HepG2 (cell line): ENCODE measurements around the gene FCER1G. TPM values are rescaled to one million over a fixed set of nuclear protein-coding genes. Genes with fewer than 3 reads are reported as not detected.
A peak's percentile ranks its signal among the peaks of the same experiment; 100 is the strongest.

Source experiments
- ARID2 ChIP-seq: sonication (generic); formaldehyde crosslinking; IDR thresholded peaks from 2 replicates; pipeline ENCODE4 v1.8.1; 2022; ENCODE audit warnings: mild to moderate bottlenecking, missing genetic modification reagents, borderline replicate concordance
- BCL3 ChIP-seq: sonication (generic); formaldehyde crosslinking; IDR thresholded peaks from 2 replicates; pipeline ENCODE4 v1.5.1; 2020; ENCODE audit warnings: mild to moderate bottlenecking, missing genetic modification reagents, moderate library complexity
- BCLAF1 ChIP-seq: fragments of 450-650 bp; IDR thresholded peaks from 2 replicates; pipeline ENCODE4 v1.6.1; 2017; ENCODE audit warnings: mild to moderate bottlenecking
- GLI4 ChIP-seq: sonication (generic); formaldehyde crosslinking; IDR thresholded peaks from 2 replicates; pipeline ENCODE4 v1.5.1; 2020; ENCODE audit warnings: missing genetic modification reagents, mild to moderate bottlenecking, moderate library complexity, borderline replicate concordance
- IKZF4 ChIP-seq: sonication (generic); formaldehyde crosslinking; IDR thresholded peaks from 2 replicates; pipeline ENCODE4 v1.5.1; 2020; ENCODE audit warnings: borderline replicate concordance, mild to moderate bottlenecking, low read depth, missing genetic modification reagents; ENCODE audit errors: not compliant biosample characterization
- MXD3 ChIP-seq: IDR thresholded peaks from 2 replicates; pipeline ENCODE4 v1.6.1; 2016; ENCODE audit warnings: mild to moderate bottlenecking, missing biosample characterization, missing genetic modification reagents
- TCF7 ChIP-seq: sonication (generic); IDR thresholded peaks from 2 replicates; pipeline ENCODE4 v1.6.1; 2016; ENCODE audit warnings: antibody characterized with exemption, low read depth
- XRCC5 ChIP-seq: fragments of 200-400 bp; formaldehyde crosslinking; optimal IDR thresholded peaks from 2 replicates; pipeline ENCODE3; 2017; ENCODE audit warnings: mild to moderate bottlenecking, low read length
- ZBTB2 ChIP-seq: sonication (generic); formaldehyde crosslinking; IDR thresholded peaks from 2 replicates; pipeline ENCODE4 v1.8.0; 2022; ENCODE audit warnings: low read depth, missing genetic modification reagents
- ZGPAT ChIP-seq: IDR thresholded peaks from 2 replicates; pipeline ENCODE4 v1.6.1; 2016; ENCODE audit warnings: mild to moderate bottlenecking
- ZMYM3 ChIP-seq: sonication (generic); formaldehyde crosslinking; IDR thresholded peaks from 2 replicates; pipeline ENCODE4 v1.5.1; 2020; ENCODE audit warnings: mild to moderate bottlenecking, missing genetic modification reagents
- ZNF18 ChIP-seq: sonication (generic); formaldehyde crosslinking; IDR thresholded peaks from 2 replicates; pipeline ENCODE4 v1.8.0; 2022; ENCODE audit warnings: mild to moderate bottlenecking, missing genetic modification reagents; ENCODE audit not compliant: insufficient replicate concordance
- ZNF263 ChIP-seq: sonication (generic); formaldehyde crosslinking; IDR thresholded peaks from 2 replicates; pipeline ENCODE4 v1.4.0; 2020; ENCODE audit warnings: missing genetic modification reagents
- ZNF687 ChIP-seq: sonication (generic); formaldehyde crosslinking; IDR thresholded peaks from 2 replicates; pipeline ENCODE4 v1.5.1; 2020; ENCODE audit warnings: mild to moderate bottlenecking, missing genetic modification reagents, moderate library complexity
- polyA plus RNA-seq, 8 experiments: library from polyadenylated mRNA; depleted of rRNA in 3 of 8; stranded (reverse) in 7 of 8; unstranded in 1 of 8; fragments of >200 nt; fragmentation: Illumina TruSeq in 4 of 8; extraction: Trizol in 4 of 8; gene quantifications; 2 replicates each; pipeline versions ENCODE4 v1.2.1 to v1.2.3, GENCODE V29; 2011 to 2016; ENCODE audit warnings: low read depth in 4 of 8, missing spikeins in 1 of 8, mixed read lengths in 1 of 8; ENCODE audit not compliant: insufficient read depth in 1 of 8
- total RNA-seq, 5 experiments: library from RNA; depleted of rRNA; stranded (reverse); fragments of >200 nt; fragmentation: Illumina TruSeq; extraction: Trizol; gene quantifications; 2 replicates each; pipeline ENCODE4 v1.2.3, GENCODE V29; 2016; ENCODE audit warnings: low read depth in 1 of 5

Gene FCER1G
- total and polyA plus RNA-seq, 2 of the 13 experiments (the other 11 are each of a cell fraction or from before 2014, with no cell fraction given) = 1.3 to 6.4 TPM

- TF ChIP-seq ZBTB2 (CRISPR knock-in tag) (no peak; the same call in 1 of the 2 replicates), BCLAF1 (no peak), ZNF18 (CRISPR knock-in tag) (no peak), IKZF4 (CRISPR knock-in tag) (no peak), ZGPAT (peak; percentile 73), TCF7 (peak; percentile 78), ARID2 (no peak), ZMYM3 (CRISPR knock-in tag) (no peak), MXD3 (CRISPR knock-in tag) (no peak), XRCC5 (peak; percentile 24), ZNF263 (CRISPR knock-in tag) (no peak), BCL3 (CRISPR knock-in tag) (peak; percentile 63; the same call in 1 of the 2 replicates), ZNF687 (CRISPR knock-in tag) (peak; percentile 75), GLI4 (CRISPR knock-in tag) (no peak)
Measured at GRCh38 chr1:161218301-161219077, 3.4 kb downstream of the FCER1G start (continued).
